Activated CD4-positive, alpha-beta T cell treated with anti-CD3 and anti-CD28 coated beads, Interleukin-10, Interleukin-2, amounts not matched to agents 100 ng/mL and 50 ng/mL, durations not matched to agents 16 hours and 8 hours (primary cell): ENCODE results near the gene NAXD.
"Not testable (repeated sequence)": the region's sequence is repeated elsewhere in the genome, so short reads cannot be mapped to it uniquely, and the experiment has no call there.

ENCODE experiments used
- DNase-seq: peaks from one replicate; pipeline ENCODE4 v3.0.0-alpha.2; 2020

The NAXD gene

DNA sequence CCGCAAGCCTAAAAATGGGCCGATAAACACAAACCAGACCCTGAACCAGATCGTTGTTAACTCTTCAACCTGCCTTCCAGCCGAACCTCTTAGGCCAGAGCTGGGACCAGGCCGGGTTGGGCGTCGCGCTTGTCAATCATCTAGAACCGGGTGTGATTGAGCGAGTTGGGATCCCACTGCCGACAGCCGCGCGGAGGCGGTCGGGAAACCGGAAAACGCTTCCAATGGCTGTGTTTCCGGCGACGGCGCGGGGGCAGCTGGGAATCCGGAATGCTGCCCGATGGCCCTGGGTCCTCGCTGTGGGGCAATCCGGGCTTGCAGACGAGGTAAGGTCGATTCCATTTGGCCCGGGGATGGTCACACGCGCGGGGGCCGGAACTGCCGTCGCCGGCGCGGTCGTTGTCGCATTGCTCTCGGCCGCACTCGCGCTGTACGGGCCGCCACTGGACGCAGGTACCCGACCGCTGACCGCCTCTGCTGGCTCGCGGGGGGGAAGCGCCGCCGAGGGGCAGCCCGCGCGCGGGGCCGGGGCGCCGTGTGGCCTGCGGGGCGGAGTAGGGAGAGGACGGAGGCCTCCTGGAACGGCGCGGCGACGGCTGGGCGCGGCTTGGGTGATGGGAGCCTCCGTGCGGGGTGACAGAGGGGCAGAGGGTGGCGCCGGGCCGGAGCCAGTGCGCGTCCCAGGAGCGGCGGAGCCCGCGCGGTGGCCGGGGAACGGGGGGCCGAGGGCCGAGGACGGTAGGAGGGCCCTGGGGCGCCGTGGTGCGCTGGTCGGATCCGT is at the start of gene NAXD:
NAXD (plus strand) TSS at position 224 of the 781 bp plus-strand sequence; CDS start at position 281, 57 bp downstream.
- DNase-seq = peak; percentile 94

DNA sequence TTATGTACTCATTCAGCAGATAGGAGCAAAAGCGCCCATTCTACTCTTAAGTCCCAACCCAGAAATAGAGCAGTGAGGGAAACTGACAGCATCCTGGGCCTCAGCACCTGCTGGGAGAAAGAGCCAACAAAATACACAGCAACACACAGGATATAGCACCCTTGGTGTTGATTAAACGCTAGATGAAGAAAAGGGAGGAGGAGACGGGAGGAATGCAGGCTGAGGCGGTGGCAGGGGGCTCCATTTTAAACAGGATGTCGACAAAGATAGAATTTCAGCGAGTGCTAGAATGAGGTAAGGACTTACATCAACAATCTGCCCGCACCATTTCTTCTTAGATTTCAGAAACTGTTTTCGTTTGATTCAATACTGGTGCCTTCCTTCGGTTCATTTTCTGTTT is 49.2 kb upstream of the NAXD start:
- no peak for DNase-seq

DNA sequence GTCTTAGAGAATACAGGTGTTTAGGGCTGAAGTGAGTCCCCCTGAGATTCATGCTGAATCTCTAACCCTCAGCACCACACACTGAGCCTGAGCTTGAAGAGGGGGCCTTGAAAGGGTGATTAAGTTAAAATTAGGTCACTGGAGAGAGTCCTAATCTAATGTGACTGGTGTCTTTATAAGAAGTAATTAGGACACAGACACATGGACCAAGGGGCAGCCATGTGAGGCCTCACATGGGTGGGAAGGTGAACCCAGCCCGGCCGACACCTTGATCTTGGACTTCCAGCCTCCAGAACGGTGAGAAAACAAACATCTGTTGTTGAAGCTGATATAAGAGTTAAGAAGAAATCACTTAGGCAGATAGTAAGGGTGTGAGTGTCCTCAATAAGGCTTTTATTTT is 46.7 kb upstream of the NAXD start:
- DNase-seq = no peak

DNA sequence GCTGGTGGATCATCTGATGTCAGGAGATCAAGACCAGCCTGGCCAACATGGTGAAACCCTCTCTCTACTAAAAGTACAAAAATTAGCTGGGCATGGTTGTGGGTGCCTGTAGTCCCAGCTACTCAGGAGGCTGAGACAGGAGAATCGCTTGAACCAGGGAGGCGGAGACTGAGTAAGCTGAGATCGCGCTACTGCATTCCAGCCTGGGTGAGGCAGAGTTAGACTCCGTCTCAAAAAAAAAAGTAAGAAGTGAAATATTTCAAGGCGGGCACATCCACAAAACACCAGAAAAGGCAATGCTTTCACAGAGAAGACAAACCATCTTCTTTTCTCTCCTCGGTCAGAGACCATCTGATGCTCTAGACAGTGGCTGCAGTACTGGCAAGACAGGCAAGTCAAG is 45.4 kb upstream of the NAXD start:
- DNase-seq = not testable (repeated sequence)

DNA sequence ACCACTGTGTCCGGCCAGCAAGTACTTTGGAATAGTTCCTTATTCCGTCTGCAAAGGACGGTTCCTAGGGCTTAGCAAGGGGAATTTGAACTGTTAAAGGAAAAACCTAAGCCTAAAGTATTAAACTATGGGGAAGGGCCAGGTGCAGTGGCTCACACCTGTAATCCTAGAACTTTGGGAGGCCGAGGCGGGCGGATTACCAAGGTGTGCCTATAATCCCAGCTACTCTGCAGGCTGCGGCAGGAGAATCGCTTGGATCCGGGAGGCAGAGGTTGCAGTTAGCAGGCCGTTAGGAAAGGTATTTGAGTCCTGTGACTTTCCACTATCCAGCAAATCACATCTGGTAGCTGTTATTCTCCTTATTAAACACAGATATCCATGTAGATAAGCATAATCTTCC is 44.5 kb upstream of the NAXD start:
- DNase-seq = no peak

DNA sequence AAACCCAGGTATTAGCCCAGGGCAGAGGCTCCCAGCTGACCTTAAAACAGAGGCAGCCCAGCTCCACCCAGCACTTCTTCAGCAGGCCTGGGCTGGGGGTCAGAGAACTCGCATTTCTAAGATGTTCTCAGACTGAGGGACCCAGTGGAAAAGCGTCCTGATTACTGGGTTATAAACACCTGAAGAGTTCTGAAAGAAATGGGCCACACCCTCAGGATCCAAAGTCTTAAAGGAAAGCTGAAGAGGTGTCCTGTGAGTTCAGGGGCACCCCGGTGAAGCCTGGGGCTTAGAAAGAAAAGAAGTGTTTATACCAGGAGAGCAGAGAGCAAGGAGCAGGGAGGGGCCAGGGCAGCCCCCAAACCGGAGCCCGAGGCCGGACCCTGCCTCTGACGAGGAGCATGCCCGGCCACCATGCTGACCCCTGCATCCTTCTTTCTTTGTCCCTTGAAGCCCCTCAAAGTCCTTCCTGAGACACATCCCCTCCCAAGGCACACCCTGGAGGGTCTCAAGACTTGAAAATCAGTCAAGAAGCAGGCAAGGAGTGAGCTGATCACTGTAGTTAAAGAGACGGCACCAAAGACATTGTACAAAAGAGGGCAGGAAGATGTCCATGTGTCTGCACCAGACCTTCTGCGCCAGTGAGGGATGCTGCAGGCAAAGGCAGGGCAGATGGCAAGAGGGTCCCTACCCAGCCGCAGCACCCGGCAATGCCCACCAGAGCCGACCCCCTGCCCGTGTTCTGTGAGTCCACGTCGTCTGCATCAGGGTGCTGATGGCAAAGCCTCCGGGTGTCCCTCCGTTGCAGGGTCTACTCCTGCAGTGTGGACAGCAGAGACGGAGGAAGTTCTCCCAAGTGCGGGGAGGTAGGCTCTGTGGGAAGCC is 43.2 kb upstream of the NAXD start:
- no peak for DNase-seq

DNA sequence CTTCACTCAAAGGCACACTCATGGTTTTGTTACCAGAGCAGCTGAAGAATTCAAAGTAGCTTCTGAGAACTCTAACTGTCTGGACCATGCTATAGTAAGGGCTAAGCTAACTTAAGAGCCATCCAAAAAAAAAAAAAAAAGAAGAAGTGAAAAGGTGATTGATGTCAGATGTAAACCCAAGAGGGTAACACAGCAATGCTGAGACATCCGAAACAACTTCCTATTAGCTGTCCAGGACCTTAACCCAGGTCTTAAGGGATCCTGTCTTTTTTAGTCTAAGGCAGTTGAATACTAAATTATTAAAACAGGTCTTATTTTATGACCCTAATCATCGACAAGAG is 42.6 kb upstream of the NAXD start:
- DNase-seq = no peak

DNA sequence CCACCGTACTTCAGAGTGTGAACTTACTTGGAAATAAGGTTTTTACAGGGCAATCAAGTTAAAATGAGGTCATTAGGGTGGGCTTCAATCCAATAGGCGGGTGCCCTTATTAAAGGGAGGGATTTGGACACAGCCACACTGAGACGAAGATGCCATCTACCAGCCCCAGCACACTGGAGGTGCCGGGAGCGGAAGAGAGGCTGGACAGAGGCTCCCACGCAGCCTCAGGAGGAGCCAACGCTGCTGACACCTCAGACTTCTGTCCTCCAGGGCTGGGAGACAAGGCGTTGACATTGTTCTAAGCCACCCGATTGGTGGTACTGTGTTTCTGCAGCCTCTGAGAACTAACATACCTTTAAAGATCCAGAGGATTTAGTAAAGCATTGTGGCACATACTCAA is 41.2 kb upstream of the NAXD start:
- no peak for DNase-seq

DNA sequence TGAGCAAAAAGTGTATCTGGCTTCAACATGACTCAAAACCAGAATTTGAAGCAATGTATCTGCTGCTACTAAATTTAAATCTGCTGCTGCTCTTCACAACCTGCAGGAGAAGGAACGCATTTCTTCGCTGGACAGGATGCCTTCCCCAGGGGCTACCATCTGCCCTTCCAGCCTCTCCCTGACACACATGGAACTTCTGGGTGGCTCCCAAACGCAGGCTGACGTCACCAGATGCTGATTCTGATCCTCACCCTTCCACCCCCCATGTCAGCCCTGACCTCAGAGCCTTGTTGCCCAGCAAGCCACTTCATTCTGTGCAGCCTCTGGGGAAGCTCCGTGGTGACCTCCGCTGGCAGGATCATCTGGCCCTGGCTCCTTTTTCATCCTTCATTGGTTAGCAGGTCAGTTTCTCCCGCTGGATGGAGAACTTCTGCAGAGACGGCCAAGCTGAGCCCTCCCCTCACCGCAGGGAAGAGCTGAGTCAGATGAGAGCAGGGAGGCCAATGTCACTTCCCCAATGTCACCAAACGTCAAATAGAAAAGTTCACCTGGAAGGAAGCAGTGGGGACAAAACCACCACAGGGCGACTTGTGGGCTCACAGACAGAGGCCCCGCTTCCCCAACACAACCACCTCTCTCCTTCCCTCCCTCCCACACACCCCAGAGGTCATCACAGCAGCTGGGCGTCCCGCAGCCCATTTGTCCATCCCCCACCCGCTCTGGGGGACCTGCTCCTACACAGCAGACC is 39.8 kb upstream of the NAXD start:
- DNase-seq = peak; percentile 66

DNA sequence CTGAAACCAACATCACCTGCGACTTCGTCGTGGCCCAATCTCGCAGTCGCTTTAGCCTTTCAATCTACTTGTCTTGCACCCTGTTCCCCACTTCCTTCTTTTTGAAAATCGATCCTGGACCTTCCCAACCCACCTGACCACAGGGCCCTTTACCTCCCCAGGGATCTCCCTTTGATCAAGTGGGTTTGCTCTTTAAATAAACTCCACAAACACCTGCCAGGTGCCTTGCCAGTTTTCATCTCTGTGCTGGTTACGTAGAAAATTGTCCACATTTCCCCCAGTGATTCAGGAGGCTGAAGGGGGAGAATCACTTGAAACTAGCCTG is 39.3 kb upstream of the NAXD start:
- no peak for DNase-seq

DNA sequence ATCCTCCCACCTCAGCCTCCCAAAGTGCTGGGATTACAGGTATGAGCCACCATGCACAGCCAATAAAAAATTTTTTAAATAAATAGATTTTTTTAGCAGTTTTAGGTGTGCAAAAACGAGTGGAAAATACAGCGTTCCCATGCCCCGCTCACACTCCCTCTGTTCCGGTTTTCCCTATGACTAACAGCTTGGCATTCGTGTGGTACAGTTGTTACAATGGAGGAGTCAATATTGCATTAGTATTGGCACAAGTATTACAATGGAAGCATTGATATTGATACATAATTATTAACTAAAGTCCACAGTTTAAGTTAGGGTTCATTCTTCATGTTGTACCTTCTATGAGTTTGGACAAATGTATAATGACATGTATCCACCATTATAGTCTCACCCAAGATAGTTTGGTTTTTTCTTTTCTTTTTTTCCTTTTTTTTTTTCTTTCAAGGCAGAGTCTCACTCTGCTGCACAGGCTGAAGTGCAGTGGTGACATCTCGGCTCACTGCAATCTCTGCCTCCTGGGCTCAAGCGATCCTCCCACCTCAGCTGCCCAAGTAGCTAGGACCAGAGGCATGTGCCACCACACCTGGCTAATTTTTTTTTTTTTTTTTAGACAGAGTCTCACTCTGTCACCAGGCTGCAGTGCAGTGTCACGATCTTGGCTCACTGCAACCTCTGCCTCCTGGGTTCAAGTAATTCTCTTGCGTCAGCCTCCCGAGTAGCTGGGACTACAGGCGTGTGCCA is 38.4 kb upstream of the NAXD start:
- no peak for DNase-seq

DNA sequence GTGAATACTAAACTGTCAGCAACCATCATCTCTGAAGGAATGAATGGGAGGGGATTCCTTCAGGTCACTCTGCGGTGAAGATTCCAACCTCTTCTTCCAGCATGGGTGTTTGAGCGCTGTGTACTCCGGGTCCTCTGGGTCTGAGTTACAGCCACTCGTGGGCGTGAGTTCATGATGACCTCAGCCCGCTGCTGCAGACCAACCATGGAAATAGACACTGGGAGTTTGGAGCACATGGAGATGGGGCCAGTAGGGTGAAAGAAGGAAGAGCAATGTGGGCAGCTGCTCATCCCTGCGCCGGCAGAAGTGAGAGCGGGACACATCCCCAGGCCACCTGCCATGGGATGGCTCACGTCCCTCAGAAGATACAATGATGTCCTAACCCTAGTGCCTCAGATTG is 37.0 kb upstream of the NAXD start:
- DNase-seq = no peak

DNA sequence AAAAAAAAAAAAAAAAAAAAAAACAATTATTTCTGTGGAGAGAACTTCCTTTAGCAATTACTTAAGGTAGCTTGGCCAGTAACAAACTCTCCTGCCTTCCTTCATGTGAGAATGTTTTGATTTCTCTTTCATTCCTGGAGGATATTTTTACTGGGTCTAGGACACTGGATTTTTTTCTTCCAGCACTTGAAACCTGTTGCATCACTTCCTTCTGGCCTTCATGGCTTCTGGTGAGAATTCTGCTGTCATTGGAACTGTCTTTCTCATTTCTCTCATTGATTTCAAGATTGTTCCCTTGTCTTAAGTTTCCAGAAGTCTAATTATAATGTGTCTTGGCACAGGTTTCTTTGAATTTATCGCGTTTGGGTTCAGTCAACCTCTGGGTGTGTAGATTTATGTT is 34.5 kb upstream of the NAXD start:
- DNase-seq = no peak

DNA sequence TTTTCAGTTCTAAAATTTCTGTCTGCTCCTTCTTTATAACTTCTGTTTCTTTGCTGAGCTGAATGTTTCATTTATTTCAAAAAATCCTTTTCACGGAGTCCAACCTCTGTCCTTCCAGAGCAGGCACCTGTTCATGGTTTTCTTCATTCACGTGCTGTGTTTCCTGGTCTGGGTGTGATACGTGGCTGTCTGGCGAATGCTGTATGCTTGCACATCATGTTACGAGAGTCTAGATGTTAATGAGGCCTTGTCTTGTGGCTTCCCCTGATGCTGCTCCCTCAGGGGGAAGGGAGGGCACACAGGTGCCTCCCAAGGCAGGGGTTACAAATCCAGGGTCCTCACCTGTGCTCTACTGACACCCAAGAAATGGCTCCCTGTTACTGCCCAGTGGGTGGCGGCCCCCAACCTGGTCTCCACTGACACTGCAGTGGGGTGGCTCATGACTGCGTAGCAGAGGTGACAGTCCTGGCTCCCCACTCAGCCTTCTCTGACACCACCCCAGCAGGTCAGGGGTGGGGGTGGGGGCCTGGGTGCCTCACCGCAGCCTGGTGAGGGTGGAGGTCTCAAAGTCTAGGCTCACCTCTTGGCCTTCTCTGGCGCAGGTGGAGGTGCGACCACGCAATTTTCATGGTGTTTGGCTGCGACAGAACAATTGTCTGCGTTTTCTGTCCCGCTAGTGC is 33.7 kb upstream of the NAXD start:
- no peak for DNase-seq

DNA sequence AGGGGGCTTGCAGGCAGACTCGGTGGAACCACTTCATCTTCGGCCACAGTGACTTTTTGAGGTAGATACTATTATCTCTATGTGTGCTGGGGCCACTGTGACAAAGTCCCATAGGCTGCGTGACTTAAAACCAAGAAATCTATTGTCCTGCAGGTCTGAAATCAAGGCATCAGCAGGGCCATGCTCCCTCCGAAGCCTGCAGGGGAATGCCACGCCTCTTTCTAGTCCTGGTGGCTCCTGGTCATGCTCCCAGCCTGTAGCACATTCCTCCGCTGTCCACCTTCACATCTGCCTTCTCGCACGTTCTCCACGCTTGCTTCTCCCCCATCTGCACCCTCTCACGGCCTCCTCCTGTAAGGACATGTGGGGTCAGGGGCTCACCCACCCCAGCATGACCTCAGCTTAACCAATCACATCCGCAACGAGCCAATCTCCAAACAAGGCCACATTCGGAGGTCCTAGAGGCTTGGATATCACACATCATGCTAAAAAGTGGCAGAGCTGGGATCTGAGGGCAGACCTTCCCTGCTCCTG is 32.9 kb upstream of the NAXD start:
- no peak for DNase-seq

DNA sequence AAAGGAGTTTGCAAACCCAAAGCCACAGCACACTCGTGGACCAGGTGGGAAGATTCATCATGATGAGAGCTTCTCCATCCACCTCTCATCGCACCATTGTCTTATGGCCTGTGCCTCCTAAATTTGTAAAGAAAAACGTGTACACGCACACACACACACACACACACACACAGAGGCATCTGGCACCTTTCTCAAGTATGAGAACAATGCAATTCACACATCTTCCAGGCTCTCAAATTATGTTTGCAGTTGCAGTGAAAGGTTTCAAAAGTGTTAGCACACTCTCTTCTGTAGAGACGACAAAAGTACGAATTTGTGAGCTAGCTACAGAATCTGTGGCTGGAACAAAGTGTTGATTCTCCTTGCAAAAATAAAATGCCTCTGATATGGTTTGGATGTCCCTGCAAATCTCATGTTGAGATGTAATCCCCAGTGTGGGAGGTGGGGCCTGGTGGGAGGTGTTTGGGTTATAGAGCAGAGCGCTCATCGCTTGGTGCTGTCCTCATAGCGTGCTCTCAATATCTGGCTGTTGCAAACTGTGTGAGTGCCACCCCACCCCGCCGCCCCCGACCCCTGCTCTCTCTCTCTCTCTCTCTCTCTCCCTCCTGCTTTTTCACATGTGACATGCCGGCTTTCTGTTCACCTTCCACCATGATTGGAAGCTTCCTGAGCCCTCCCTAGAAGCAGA is 32.0 kb upstream of the NAXD start:
- no peak for DNase-seq

DNA sequence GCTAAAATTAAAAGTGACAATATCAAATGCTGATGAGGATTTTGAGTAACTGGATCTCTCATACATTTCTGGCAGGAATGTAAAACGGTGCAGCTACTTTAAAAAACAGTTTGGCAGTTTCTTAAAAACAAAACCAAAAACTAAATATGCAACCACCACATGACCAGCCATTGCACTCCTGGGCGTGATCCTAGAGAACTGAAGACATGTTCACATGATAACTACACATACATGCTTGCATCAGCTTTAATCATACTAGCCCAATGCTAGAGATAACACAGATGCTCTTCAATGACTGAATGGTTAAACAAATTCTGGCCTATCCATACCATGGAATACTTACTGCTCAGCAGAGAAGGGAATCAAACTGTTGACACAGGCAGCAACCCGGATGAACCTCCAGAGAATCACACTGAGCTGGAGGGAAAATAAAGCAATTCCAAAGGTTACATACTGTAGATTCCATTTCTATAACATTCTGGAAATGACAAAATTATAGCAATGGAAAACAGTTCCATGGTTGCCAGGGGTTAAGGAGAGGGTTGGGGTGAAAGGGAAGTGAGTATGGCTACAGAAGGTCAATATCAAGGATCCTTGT is 25.5 kb upstream of the NAXD start:
- no peak for DNase-seq

DNA sequence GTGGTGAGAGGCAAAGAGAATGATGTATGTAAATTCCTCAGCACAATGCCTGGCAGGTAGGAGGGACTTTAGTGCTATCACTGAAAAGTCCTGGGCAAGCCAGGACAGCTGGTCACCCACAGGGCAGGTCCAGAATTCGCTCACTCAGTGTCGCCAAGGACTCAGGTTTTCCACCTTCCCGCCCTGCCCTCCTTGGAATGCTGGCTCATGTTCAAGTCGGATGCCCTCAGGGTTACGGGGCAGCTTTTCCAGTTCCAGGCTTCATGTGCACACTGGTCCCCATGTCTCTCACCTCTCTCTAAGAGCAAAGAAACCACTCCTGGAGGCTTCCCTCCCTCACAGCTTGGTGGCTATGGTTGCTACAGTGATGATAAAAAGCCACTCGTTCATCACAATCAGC is 24.8 kb upstream of the NAXD start:
- no peak for DNase-seq

DNA sequence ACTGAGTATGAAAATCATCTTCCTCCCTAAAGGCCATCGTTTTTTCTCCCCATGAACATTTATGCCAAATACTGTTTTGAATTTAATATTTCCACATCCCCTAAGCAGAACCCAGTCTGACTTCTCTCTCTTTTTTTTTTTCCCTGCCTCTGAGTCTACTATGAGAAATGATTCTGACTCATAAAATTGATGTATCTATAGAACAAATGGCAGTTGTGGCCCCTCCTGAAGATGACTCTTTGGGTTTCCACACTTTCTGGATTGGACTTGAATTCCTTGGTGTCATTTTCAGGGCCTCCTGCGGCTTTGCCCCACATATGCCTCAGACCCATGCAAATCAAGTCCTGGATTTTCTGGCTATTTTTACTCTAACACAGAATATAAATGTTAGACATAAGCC is 22.7 kb upstream of the NAXD start:
- DNase-seq = no peak

DNA sequence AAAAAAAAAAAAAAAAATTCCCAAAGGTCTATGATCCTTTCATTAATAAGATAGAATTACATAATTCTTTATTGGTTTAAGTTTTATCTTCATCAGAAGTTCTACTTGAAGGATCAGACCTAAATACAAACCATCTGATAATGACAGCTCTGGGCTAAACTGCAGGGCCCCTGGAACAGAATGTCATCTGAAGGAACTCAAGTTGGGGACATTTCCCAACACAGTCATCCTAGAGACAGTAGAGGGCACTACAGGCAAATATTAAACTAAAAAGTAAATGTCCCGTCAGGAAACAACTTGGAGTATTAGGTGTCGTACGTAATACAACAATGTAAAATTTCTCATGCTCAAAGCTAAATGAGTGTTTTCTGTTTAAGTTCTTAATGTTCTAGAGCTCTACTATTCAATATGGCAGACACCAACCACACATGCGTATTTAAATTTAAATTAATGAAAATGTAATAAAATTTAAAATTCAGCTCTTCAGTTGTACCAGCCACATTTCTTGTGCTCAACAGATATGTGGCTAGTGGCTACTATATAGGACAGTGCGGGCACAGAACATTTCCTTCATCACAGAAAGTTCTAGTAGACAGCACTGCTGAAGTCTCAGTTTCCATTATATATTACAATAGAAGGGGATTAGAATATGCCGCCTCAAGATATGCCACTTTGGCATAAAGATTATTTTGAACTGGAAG is 21.8 kb upstream of the NAXD start:
- DNase-seq = peak; percentile 54
